ENCODE data around the gene STRBP.

STRBP gene

DNA sequence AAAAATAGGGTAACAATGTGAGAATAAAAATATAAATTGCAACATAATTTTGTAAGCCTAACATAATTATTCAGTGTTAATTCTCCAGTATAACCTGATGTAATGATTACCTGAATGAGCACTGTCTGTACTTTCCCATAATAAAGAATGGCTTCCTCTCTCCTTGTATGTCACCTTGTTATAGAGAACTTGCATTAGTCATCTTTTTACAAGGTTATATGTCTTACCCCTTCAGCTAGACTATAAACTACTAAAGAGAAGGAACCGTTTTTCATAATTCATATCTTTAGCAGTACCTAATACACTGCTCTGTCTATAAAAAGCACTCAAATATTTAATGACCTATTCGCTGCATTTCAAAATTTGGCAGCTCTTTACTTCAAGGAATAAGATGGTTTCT, 19.8 kb downstream of the STRBP start:
- H2AFZ ChIP-seq (ENCODE audit: low read length) = no peak overlapping the region
- no peak overlapping the region for H3K27ac ChIP-seq (ENCODE audit: low read length)
- H3K4me1 ChIP-seq (ENCODE audit: low read length) = no peaks in the 10 kb centered on the region
- H3K36me3 ChIP-seq (replicated peaks; ENCODE audit: insufficient read depth, low read length) = no peaks in the 10 kb centered on the region
- H3K9ac ChIP-seq (ENCODE audit: low read length) = no peak overlapping the region
- peaks cover 98% of the 10 kb centered on the region for H3K79me2 ChIP-seq (ENCODE audit: low read length)
- no peaks in the 10 kb centered on the region for H3K27me3 ChIP-seq (replicated peaks; ENCODE audit: insufficient read depth, low read length)
- H3K9me2 ChIP-seq (replicated peaks; ENCODE audit: insufficient read depth, low read length) = no peaks in the 10 kb centered on the region
- no peaks in the 10 kb centered on the region for H3K9me3 ChIP-seq (replicated peaks; ENCODE audit: insufficient read depth, low read length)
- peaks cover 11% of the 10 kb centered on the region for H4K20me1 ChIP-seq (ENCODE audit: insufficient read depth, low read length)
- TF ChIP-seq, protein P1, sequence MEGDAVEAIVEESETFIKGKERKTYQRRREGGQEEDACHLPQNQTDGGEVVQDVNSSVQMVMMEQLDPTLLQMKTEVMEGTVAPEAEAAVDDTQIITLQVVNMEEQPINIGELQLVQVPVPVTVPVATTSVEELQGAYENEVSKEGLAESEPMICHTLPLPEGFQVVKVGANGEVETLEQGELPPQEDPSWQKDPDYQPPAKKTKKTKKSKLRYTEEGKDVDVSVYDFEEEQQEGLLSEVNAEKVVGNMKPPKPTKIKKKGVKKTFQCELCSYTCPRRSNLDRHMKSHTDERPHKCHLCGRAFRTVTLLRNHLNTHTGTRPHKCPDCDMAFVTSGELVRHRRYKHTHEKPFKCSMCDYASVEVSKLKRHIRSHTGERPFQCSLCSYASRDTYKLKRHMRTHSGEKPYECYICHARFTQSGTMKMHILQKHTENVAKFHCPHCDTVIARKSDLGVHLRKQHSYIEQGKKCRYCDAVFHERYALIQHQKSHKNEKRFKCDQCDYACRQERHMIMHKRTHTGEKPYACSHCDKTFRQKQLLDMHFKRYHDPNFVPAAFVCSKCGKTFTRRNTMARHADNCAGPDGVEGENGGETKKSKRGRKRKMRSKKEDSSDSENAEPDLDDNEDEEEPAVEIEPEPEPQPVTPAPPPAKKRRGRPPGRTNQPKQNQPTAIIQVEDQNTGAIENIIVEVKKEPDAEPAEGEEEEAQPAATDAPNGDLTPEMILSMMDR (IDR thresholded peaks at IDR 0.05; ENCODE audit: low read length) = no peak
- TF ChIP-seq EZH2phosphoT487 (IDR thresholded peaks at IDR 0.05; ENCODE audit: low read length) = no peak
- no peak for TF ChIP-seq EZH2 (optimal IDR thresholded peaks at IDR 0.05; ENCODE audit: low read depth, low read length)
- H3K4me2 ChIP-seq (ENCODE audit: low read depth, low read length) = no peak overlapping the region
- no peaks in the 10 kb centered on the region for H3F3A ChIP-seq (ENCODE audit: insufficient read depth, low read length)
- no peak overlapping the region for H3K4me3 ChIP-seq (ENCODE audit: low read length)
- DNase-seq = no peak

DNA sequence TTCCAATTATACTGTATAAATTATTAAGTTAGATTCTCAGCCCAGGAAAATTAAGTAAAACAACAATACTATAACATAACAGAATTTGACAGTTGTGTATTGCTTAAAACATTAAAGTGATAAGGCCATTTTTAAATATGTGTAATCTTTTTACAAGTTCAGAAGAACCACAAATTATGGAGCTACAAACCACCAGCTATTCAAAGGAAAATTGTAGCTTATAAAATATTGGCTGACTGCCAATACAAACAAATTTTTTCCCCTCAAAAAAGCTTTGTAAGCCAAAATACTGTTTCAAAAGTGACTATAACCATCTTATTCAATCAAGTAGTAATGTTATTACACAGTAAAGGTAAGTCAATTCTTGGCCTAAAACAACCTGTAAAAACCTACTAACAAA, 21.9 kb downstream of the STRBP start:
- Histone ChIP-seq H3K4me2 (ENCODE audit: low read depth, low read length) (no peak overlapping the region), H3K4me3 (ENCODE audit: low read length) (no peak overlapping the region), H3K9ac (ENCODE audit: low read length) (no peak overlapping the region), H3K27me3 (replicated peaks; ENCODE audit: insufficient read depth, low read length) (no peaks in the 10 kb centered on the region), H3F3A (ENCODE audit: insufficient read depth, low read length) (no peaks in the 10 kb centered on the region), H3K79me2 (ENCODE audit: low read length) (peaks cover 98% of the 10 kb centered on the region), H2AFZ (ENCODE audit: low read length) (no peak overlapping the region), H3K9me2 (replicated peaks; ENCODE audit: insufficient read depth, low read length) (no peaks in the 10 kb centered on the region), H3K36me3 (replicated peaks; ENCODE audit: insufficient read depth, low read length) (no peaks in the 10 kb centered on the region), H3K9me3 (replicated peaks; ENCODE audit: insufficient read depth, low read length) (no peaks in the 10 kb centered on the region), H3K4me1 (ENCODE audit: low read length) (no peaks in the 10 kb centered on the region), H3K27ac (ENCODE audit: low read length) (no peak overlapping the region), H4K20me1 (ENCODE audit: insufficient read depth, low read length) (no peaks in the 10 kb centered on the region)
- TF ChIP-seq, protein P1 (IDR thresholded peaks at IDR 0.05; ENCODE audit: low read length) = no peak
- TF ChIP-seq EZH2phosphoT487 (IDR thresholded peaks at IDR 0.05; ENCODE audit: low read length) = no peak
- TF ChIP-seq EZH2 (optimal IDR thresholded peaks at IDR 0.05; ENCODE audit: low read depth, low read length) = no peak
- DNase-seq = no peak

DNA sequence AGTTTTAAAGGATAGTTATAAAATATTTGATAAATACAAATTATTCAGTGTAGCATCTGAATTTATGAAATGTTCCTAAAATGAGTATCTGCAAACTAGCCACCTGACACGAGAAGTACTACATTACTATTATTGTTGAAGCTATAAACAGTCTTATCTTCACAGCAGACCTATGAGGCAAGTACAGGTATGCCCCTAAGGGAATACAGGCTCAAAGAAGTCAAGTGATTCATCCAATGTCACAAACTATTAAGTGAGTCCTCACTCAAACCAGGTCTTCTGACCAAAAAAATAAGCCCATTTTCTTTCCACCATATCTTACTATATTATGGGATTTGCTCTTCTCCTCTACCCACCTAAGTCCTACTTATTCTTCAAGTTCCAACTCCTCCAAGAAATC, 28.7 kb downstream of the STRBP start:
- no peak for DNase-seq
- TF ChIP-seq, protein P1 (IDR thresholded peaks at IDR 0.05; ENCODE audit: low read length) = no peak
- no peak for TF ChIP-seq EZH2phosphoT487 (IDR thresholded peaks at IDR 0.05; ENCODE audit: low read length)
- no peaks in the 10 kb centered on the region for H3K9me3 ChIP-seq (replicated peaks; ENCODE audit: insufficient read depth, low read length)
- no peaks in the 10 kb centered on the region for H3K9me2 ChIP-seq (replicated peaks; ENCODE audit: insufficient read depth, low read length)
- H3K27ac ChIP-seq (ENCODE audit: low read length) = no peak overlapping the region
- no peak overlapping the region for H3K4me2 ChIP-seq (ENCODE audit: low read depth, low read length)
- no peak overlapping the region for H2AFZ ChIP-seq (ENCODE audit: low read length)
- H3K4me3 ChIP-seq (ENCODE audit: low read length) = no peak overlapping the region
- H4K20me1 ChIP-seq (ENCODE audit: insufficient read depth, low read length) = no peaks in the 10 kb centered on the region
- H3K4me1 ChIP-seq (ENCODE audit: low read length) = peaks cover 15% of the 10 kb centered on the region
- H3K9ac ChIP-seq (ENCODE audit: low read length) = no peak overlapping the region
- no peaks in the 10 kb centered on the region for H3K36me3 ChIP-seq (replicated peaks; ENCODE audit: insufficient read depth, low read length)
- peaks cover 3% of the 10 kb centered on the region; the same call in 1 of the 2 replicates for H3F3A ChIP-seq (ENCODE audit: insufficient read depth, low read length)
- peaks cover 77% of the 10 kb centered on the region for H3K79me2 ChIP-seq (ENCODE audit: low read length)
- no peaks in the 10 kb centered on the region for H3K27me3 ChIP-seq (replicated peaks; ENCODE audit: insufficient read depth, low read length)
